Measurements from ENCODE around the gene KCNB1.

DNA sequence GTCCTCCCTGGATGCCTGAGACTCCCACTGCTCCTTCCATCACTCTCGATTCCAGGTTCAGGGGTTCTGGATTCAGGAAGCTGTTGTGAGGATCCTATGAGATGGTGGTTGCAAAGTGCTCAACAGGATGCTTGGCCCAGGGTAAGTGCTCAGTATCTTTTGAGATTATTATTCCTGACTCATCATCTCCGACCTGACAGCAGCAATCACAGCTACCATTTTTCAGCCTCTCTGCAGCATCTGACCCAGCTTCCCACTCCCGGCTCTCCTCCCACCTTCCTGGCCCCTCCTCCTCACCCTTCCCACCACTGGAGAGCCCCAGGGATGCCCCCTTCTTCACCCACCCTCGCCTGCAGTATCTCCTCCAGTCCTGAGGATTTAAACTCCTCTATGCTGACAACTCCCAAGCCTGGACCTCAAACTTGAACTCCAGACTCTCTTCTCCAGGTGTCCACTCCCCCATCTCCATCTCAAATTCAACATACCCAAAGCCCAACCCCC lies 36.8 kb upstream of the KCNB1 start:
- no peak for TF ChIP-seq POLR2A (IDR thresholded peaks at IDR 0.05)
- TF ChIP-seq, protein P1, sequence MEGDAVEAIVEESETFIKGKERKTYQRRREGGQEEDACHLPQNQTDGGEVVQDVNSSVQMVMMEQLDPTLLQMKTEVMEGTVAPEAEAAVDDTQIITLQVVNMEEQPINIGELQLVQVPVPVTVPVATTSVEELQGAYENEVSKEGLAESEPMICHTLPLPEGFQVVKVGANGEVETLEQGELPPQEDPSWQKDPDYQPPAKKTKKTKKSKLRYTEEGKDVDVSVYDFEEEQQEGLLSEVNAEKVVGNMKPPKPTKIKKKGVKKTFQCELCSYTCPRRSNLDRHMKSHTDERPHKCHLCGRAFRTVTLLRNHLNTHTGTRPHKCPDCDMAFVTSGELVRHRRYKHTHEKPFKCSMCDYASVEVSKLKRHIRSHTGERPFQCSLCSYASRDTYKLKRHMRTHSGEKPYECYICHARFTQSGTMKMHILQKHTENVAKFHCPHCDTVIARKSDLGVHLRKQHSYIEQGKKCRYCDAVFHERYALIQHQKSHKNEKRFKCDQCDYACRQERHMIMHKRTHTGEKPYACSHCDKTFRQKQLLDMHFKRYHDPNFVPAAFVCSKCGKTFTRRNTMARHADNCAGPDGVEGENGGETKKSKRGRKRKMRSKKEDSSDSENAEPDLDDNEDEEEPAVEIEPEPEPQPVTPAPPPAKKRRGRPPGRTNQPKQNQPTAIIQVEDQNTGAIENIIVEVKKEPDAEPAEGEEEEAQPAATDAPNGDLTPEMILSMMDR (IDR thresholded peaks at IDR 0.05): no peak
- no peak for TF ChIP-seq POLR2AphosphoS5 (IDR thresholded peaks at IDR 0.05)

Measured in prostate gland (tissue), 2 donors.